ENCODE results near the gene POU3F2. TPM values are rescaled to one million over a fixed set of nuclear protein-coding genes. Genes with fewer than 3 reads are reported as not detected.

The POU3F2 gene
- total RNA-seq: not detected in 2 replicates

GRCh38 chr6:98834060-98835031 lies at the start of gene POU3F2:
Gene POU3F2, plus strand, starts transcription at chr6:98834574. Its CDS starts 300 bp downstream, at chr6:98834874.

Other genes starting within 250 kb of the POU3F2 start
- 9.8 and 14.2 TPM in 2 replicates for gene FBXL4, start 113.4 kb downstream of the POU3F2 start, total RNA-seq

All from vein endothelial cell (primary cell).